SK-N-SH treated with all-trans-retinoic acid at 6 μM for 48 hours (cell line): ENCODE measurements around the gene EMID1.
A peak's percentile ranks its signal among the peaks of the same experiment; 100 is the strongest.

Source experiments
- ATAC-seq: fragments of 200-7000 bp; cut with Tn5 transposase; 3 replicates; pipeline ENCODE4 v1.9.1; 2020; ENCODE audit warnings: mild to moderate bottlenecking, moderate library complexity
- ARNTL ChIP-seq: fragments of 450-650 bp; formaldehyde crosslinking; IDR thresholded peaks from 2 replicates; pipeline ENCODE4 v1.5.0; 2020; ENCODE audit warnings: low read depth, mild to moderate bottlenecking, moderate library complexity, borderline replicate concordance
- BACH2 ChIP-seq: fragments of 250-450 bp; sonication (Bioruptor Pico); IDR thresholded peaks from 2 replicates; pipeline ENCODE4 v1.9.0; 2021; ENCODE audit warnings: mild to moderate bottlenecking, borderline replicate concordance
- CSDC2 ChIP-seq: fragments of 250-450 bp; sonication (Bioruptor Pico); IDR thresholded peaks from 2 replicates; pipeline ENCODE4 v1.5.0; 2020; ENCODE audit warnings: mild to moderate bottlenecking, moderate library complexity
- ESRRG ChIP-seq: fragments of 250-450 bp; sonication (Bioruptor Pico); IDR thresholded peaks from 2 replicates; pipeline ENCODE4 v1.6.1; 2021; ENCODE audit warnings: mild to moderate bottlenecking
- GLIS3 ChIP-seq: fragments of 250-450 bp; sonication (Bioruptor Pico); IDR thresholded peaks from 2 replicates; pipeline ENCODE4 v1.5.0; 2020; ENCODE audit warnings: mild to moderate bottlenecking, moderate library complexity
- ISL1 ChIP-seq: fragments of 250-450 bp; sonication (Bioruptor Pico); IDR thresholded peaks from 2 replicates; pipeline ENCODE4 v2.1.2; 2022; ENCODE audit warnings: mild to moderate bottlenecking, moderate library complexity
- OSR1 ChIP-seq: fragments of 250-450 bp; sonication (Bioruptor Pico); IDR thresholded peaks from 2 replicates; pipeline ENCODE4 v1.8.0; 2022; ENCODE audit warnings: moderate library complexity, mild to moderate bottlenecking, inconsistent platforms
- PPARA ChIP-seq: fragments of 250-450 bp; sonication (Bioruptor Pico); IDR thresholded peaks from 2 replicates; pipeline ENCODE4 v1.5.0; 2020; ENCODE audit warnings: mild to moderate bottlenecking, borderline replicate concordance
- RARB ChIP-seq: fragments of 250-450 bp; sonication (Bioruptor Pico); IDR thresholded peaks from 2 replicates; pipeline ENCODE4 v1.8.0; 2021; ENCODE audit warnings: mild to moderate bottlenecking, moderate library complexity
- SNAI2 ChIP-seq: fragments of 250-450 bp; sonication (Bioruptor Pico); IDR thresholded peaks from 2 replicates; pipeline ENCODE4 v1.5.0; 2020; ENCODE audit warnings: mild to moderate bottlenecking, moderate library complexity
- TCF4 ChIP-seq: fragments of 250-450 bp; sonication (Bioruptor Pico); IDR thresholded peaks from 2 replicates; pipeline ENCODE4 v1.8.0; 2021; ENCODE audit warnings: mild to moderate bottlenecking, moderate library complexity, borderline replicate concordance
- TOX ChIP-seq: fragments of 250-450 bp; sonication (Bioruptor Pico); IDR thresholded peaks from 2 replicates; pipeline ENCODE4 v1.8.0; 2021; ENCODE audit warnings: mild to moderate bottlenecking, moderate library complexity, borderline replicate concordance
- ZC3H10 ChIP-seq: fragments of 250-450 bp; sonication (Bioruptor Pico); IDR thresholded peaks from 2 replicates; pipeline ENCODE4 v1.5.1; 2021; ENCODE audit warnings: mild to moderate bottlenecking, moderate library complexity
- ZFP3 ChIP-seq: fragments of 250-450 bp; sonication (Bioruptor Pico); IDR thresholded peaks from 2 replicates; pipeline ENCODE4 v1.5.0; 2020; ENCODE audit warnings: mild to moderate bottlenecking, moderate library complexity
- ZFP30 ChIP-seq: fragments of 450-650 bp; formaldehyde crosslinking; IDR thresholded peaks from 2 replicates; pipeline ENCODE4 v1.5.0; 2022; ENCODE audit warnings: mild to moderate bottlenecking, moderate library complexity
- ZNF565 ChIP-seq: fragments of 450-650 bp; formaldehyde crosslinking; conservative IDR thresholded peaks from 2 replicates; pipeline ENCODE4 v1.5.0; 2020; ENCODE audit warnings: low read depth, mild to moderate bottlenecking, moderate library complexity
- ZNF70 ChIP-seq: fragments of 450-650 bp; formaldehyde crosslinking; IDR thresholded peaks from 2 replicates; pipeline ENCODE4 v1.5.0; 2020; ENCODE audit warnings: mild to moderate bottlenecking, moderate library complexity
- ZNF8 ChIP-seq: fragments of 450-650 bp; formaldehyde crosslinking; IDR thresholded peaks from 2 replicates; pipeline ENCODE4 v1.5.0; 2020; ENCODE audit warnings: mild to moderate bottlenecking, moderate library complexity
- TF ChIP-seq, protein P1 (sequence below): fragments of 250-450 bp; sonication (Bioruptor Pico); IDR thresholded peaks from 2 replicates; pipeline ENCODE4 v1.5.1; 2021; ENCODE audit warnings: mild to moderate bottlenecking, moderate library complexity
- TF ChIP-seq, protein P2 (sequence below): fragments of 250-450 bp; sonication (Bioruptor Pico); IDR thresholded peaks from 2 replicates; pipeline ENCODE4 v1.8.0; 2021; ENCODE audit warnings: low read depth, mild to moderate bottlenecking, moderate library complexity, borderline replicate concordance
- TF ChIP-seq, protein P3 (sequence below): fragments of 250-450 bp; sonication (Bioruptor Pico); IDR thresholded peaks from 2 replicates; pipeline ENCODE4 v1.5.1; 2020; ENCODE audit warnings: low read depth, mild to moderate bottlenecking, moderate library complexity
- TF ChIP-seq, protein P4 (sequence below): fragments of 250-450 bp; sonication (Bioruptor Pico); IDR thresholded peaks from 2 replicates; pipeline ENCODE4 v1.5.0; 2020; ENCODE audit warnings: mild to moderate bottlenecking, moderate library complexity
- TF ChIP-seq, protein P5 (sequence below): fragments of 250-450 bp; sonication (Bioruptor Pico); IDR thresholded peaks from 2 replicates; pipeline ENCODE4 v1.8.0; 2020; ENCODE audit warnings: mild to moderate bottlenecking, moderate library complexity, borderline replicate concordance

The EMID1 gene

DNA sequence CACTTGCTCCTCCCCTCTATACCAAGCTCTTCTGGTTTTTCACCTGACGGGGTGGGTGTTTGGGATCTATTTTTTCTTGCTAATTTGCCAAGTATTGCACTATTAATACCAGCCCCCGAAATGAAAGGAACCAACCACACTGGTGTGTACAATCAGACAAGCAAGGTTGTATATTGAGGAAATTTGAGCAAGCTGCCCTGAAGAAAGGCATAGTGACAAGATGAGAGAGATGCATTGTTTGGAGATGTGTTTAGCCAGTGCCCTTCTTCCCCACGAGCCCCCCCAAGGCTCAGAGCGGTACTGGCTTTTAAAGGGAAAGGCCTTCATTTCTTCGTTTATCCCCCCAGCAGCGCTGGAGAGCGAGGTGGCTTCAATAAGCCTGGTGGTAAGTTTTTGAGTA is 85.5 kb downstream of the EMID1 start:
- ATAC-seq, result peak; percentile 17; the same call in 1 of the 3 replicates
- no peak for TF ChIP-seq ISL1 (CRISPR knock-in tag)
- no peak for TF ChIP-seq CSDC2 (CRISPR knock-in tag)
- TF ChIP-seq ZFP3 (CRISPR knock-in tag), result no peak
- TF ChIP-seq ZFP30 (CRISPR knock-in tag), result no peak
- no peak for TF ChIP-seq BACH2 (CRISPR knock-in tag)
- TF ChIP-seq, protein P1, sequence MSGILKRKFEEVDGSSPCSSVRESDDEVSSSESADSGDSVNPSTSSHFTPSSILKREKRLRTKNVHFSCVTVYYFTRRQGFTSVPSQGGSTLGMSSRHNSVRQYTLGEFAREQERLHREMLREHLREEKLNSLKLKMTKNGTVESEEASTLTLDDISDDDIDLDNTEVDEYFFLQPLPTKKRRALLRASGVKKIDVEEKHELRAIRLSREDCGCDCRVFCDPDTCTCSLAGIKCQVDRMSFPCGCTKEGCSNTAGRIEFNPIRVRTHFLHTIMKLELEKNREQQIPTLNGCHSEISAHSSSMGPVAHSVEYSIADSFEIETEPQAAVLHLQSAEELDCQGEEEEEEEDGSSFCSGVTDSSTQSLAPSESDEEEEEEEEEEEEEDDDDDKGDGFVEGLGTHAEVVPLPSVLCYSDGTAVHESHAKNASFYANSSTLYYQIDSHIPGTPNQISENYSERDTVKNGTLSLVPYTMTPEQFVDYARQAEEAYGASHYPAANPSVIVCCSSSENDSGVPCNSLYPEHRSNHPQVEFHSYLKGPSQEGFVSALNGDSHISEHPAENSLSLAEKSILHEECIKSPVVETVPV (CRISPR knock-in tag), result no peak
- TF ChIP-seq, protein P2, sequence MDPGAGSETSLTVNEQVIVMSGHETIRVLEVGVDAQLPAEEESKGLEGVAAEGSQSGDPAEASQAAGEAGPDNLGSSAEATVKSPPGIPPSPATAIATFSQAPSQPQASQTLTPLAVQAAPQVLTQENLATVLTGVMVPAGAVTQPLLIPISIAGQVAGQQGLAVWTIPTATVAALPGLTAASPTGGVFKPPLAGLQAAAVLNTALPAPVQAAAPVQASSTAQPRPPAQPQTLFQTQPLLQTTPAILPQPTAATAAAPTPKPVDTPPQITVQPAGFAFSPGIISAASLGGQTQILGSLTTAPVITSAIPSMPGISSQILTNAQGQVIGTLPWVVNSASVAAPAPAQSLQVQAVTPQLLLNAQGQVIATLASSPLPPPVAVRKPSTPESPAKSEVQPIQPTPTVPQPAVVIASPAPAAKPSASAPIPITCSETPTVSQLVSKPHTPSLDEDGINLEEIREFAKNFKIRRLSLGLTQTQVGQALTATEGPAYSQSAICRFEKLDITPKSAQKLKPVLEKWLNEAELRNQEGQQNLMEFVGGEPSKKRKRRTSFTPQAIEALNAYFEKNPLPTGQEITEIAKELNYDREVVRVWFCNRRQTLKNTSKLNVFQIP (CRISPR knock-in tag), result no peak
- TF ChIP-seq, protein P3, sequence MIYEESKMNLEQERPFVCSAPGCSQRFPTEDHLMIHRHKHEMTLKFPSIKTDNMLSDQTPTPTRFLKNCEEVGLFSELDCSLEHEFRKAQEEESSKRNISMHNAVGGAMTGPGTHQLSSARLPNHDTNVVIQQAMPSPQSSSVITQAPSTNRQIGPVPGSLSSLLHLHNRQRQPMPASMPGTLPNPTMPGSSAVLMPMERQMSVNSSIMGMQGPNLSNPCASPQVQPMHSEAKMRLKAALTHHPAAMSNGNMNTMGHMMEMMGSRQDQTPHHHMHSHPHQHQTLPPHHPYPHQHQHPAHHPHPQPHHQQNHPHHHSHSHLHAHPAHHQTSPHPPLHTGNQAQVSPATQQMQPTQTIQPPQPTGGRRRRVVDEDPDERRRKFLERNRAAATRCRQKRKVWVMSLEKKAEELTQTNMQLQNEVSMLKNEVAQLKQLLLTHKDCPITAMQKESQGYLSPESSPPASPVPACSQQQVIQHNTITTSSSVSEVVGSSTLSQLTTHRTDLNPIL (CRISPR knock-in tag), result no peak
- no peak for TF ChIP-seq GLIS3
- no peak for TF ChIP-seq ZNF8
- no peak for TF ChIP-seq ESRRG (CRISPR knock-in tag)
- TF ChIP-seq PPARA (CRISPR knock-in tag), result no peak
- TF ChIP-seq ZNF70 (CRISPR knock-in tag), result no peak
- no peak for TF ChIP-seq ZNF565 (CRISPR knock-in tag)
- TF ChIP-seq, protein P4, sequence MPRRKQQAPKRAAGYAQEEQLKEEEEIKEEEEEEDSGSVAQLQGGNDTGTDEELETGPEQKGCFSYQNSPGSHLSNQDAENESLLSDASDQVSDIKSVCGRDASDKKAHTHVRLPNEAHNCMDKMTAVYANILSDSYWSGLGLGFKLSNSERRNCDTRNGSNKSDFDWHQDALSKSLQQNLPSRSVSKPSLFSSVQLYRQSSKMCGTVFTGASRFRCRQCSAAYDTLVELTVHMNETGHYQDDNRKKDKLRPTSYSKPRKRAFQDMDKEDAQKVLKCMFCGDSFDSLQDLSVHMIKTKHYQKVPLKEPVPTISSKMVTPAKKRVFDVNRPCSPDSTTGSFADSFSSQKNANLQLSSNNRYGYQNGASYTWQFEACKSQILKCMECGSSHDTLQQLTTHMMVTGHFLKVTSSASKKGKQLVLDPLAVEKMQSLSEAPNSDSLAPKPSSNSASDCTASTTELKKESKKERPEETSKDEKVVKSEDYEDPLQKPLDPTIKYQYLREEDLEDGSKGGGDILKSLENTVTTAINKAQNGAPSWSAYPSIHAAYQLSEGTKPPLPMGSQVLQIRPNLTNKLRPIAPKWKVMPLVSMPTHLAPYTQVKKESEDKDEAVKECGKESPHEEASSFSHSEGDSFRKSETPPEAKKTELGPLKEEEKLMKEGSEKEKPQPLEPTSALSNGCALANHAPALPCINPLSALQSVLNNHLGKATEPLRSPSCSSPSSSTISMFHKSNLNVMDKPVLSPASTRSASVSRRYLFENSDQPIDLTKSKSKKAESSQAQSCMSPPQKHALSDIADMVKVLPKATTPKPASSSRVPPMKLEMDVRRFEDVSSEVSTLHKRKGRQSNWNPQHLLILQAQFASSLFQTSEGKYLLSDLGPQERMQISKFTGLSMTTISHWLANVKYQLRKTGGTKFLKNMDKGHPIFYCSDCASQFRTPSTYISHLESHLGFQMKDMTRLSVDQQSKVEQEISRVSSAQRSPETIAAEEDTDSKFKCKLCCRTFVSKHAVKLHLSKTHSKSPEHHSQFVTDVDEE (CRISPR knock-in tag), result no peak

DNA sequence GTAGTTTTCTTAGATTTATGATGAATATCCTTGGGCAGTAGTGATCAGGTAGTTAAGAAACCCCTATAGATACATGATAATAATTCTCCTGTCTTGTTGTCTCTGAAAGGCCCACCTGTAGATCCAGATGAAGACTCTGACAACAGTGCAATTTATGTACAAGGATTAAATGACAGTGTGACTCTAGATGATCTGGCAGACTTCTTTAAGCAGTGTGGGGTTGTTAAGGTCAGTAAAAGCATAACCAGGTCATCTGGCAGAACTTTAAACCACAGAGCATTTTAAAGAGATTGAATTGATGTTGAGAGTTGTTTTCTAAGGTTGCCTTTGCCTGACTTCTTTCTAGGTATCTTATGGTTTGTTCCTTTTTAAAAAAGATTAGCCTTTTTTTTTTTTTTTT is 86.7 kb downstream of the EMID1 start:
- TF ChIP-seq TOX (no peak), ESRRG (CRISPR knock-in tag) (no peak), CSDC2 (CRISPR knock-in tag) (no peak), GLIS3 (no peak), ISL1 (CRISPR knock-in tag) (no peak), RARB (CRISPR knock-in tag) (no peak), SNAI2 (CRISPR knock-in tag) (no peak), ARNTL (no peak), PPARA (CRISPR knock-in tag) (no peak), ZNF8 (no peak), OSR1 (no peak), ZC3H10 (CRISPR knock-in tag) (no peak), BACH2 (CRISPR knock-in tag) (no peak), ZFP3 (CRISPR knock-in tag) (no peak), TCF4 (no peak)
- TF ChIP-seq, protein P3 (CRISPR knock-in tag), result no peak
- TF ChIP-seq, protein P1 (CRISPR knock-in tag), result no peak
- TF ChIP-seq, protein P2 (CRISPR knock-in tag), result no peak
- TF ChIP-seq, protein P5, sequence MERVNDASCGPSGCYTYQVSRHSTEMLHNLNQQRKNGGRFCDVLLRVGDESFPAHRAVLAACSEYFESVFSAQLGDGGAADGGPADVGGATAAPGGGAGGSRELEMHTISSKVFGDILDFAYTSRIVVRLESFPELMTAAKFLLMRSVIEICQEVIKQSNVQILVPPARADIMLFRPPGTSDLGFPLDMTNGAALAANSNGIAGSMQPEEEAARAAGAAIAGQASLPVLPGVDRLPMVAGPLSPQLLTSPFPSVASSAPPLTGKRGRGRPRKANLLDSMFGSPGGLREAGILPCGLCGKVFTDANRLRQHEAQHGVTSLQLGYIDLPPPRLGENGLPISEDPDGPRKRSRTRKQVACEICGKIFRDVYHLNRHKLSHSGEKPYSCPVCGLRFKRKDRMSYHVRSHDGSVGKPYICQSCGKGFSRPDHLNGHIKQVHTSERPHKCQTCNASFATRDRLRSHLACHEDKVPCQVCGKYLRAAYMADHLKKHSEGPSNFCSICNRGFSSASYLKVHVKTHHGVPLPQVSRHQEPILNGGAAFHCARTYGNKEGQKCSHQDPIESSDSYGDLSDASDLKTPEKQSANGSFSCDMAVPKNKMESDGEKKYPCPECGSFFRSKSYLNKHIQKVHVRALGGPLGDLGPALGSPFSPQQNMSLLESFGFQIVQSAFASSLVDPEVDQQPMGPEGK (CRISPR knock-in tag), result no peak
- TF ChIP-seq, all 23 proteins: peak for 0
- no peak for ATAC-seq
